ENCODE data around the gene PSMA3. TPM values are rescaled to one million over a fixed set of nuclear protein-coding genes. Genes with fewer than 3 reads are reported as not detected.

The PSMA3 gene
- total and polyA plus RNA-seq, 2 of the 8 experiments (the other 6 are each of a cell fraction or from before 2014, with no cell fraction given), result 285 to 507 TPM

- TF ChIP-seq E2F6 (IDR thresholded peaks at IDR 0.05) (no peak), CTBP2 (IDR thresholded peaks at IDR 0.05; ENCODE audit: borderline replicate concordance, insufficient read depth, insufficient read length, low read length) (no peak), JUND (IDR thresholded peaks at IDR 0.05; ENCODE audit: low read length) (no peak), TAF1 (IDR thresholded peaks at IDR 0.05; ENCODE audit: low read depth, low read length) (peak; percentile 88), EP300 (IDR thresholded peaks at IDR 0.05; ENCODE audit: borderline replicate concordance in 1 of 2, low read depth in 2 of 2, low read length in 2 of 2) (no peak), USF2 (IDR thresholded peaks at IDR 0.05; ENCODE audit: low read length) (no peak), CBX8 (IDR thresholded peaks at IDR 0.05; ENCODE audit: borderline replicate concordance, low read depth, low read length) (no peak), YY1 (IDR thresholded peaks at IDR 0.05; ENCODE audit: low read depth, low read length) (peak; percentile 16; the same call in 1 of the 2 replicates), SIRT6 (IDR thresholded peaks at IDR 0.05; ENCODE audit: low read length) (no peak), GABPA (IDR thresholded peaks at IDR 0.05; ENCODE audit: borderline replicate concordance, insufficient read depth, low read length) (no peak), CREB1 (IDR thresholded peaks at IDR 0.05) (peak; percentile 35; the same call in 1 of the 2 replicates), RAD21 (IDR thresholded peaks at IDR 0.05 in 1 of 2, conservative IDR thresholded peaks at IDR 0.05 in 1 of 2; ENCODE audit: low read depth in 2 of 2, low read length in 2 of 2) (no peak)
Measured at GRCh38 chr14:58199726-58200479, 44.7 kb upstream of the PSMA3 start, which contains the start of gene ACTR10 (continued).
